GM04503 (cell line): Measurements from ENCODE around the gene SMIM24.
"Not testable (repeated sequence)": the region's sequence is repeated elsewhere in the genome, so short reads cannot be mapped to it uniquely, and the experiment has no call there.

Experiments used
- DNase-seq: peaks from one replicate; pipeline ENCODE4 v3.0.0-alpha.2; 2012; ENCODE audit warnings: low read depth

The SMIM24 gene

DNA sequence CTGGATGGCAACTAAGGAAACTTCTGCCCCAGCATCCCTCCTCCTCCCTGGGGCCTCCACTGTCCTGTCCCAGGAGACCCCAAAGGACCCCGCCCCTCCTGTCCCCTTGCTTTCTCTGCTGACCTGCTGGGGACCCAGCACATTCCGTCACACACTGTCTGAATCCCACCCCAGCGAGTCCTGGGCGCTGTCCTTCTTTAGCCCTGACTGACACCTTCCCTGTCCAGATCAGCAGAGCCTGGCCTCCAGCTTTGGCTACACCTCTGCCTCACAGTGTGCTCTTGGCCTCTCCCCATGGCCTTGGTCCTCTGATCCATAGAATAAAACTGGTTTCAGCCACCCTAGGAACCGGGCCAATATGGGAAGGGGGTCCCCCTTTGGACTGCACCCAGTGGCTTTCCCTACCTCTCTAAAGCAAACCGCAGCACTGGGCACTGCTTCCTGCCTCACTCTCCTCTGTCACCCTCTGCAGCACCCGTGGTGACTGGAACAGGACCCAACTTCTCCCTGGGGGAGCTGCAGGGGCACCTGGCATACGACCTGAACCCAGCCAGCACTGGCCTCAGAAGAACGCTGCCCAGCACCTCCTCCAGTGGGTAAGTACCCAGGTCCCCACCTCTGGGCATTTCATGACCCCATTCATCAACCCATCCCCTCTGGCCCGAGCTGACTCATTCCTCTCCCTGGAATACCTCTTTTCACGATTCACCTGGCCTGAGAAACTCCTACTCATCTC is 46.4 kb downstream of the SMIM24 start:
- no peak for DNase-seq

GRCh38 chr19:3433313-3433712 is 47.0 kb downstream of the SMIM24 start:
- DNase-seq = no peak

- no peak for DNase-seq
Measured at GRCh38 chr19:3431760-3432397, 48.4 kb downstream of the SMIM24 start.

- not testable (repeated sequence) for DNase-seq
Measured at GRCh38 chr19:3430366-3430680, 50.0 kb downstream of the SMIM24 start.

DNA sequence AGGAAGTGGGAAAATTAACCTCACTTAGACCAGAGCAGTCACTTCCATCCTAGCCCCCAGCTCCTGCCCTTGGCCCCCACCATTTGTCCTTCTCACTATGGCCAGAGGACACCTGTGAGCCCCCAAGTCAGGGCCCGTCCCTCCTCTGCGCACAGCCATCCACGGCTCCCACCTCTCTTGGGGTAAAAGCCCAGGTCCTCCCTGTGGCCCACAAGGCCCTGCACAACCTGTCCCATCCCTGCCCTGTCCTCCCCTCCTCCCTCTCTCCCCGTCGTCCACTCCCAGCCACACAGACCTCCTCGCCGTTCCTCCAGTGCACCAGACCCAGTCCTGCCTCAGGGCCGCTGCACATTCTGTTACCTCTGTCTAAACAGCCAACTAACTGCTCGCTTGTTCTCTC is 53.9 kb downstream of the SMIM24 start:
- DNase-seq = no peak
